ENCODE measurements around the gene AGRP.
A peak's percentile ranks its signal among the peaks of the same experiment; 100 is the strongest.
"Not testable (repeated sequence)": the region's sequence is repeated elsewhere in the genome, so short reads cannot be mapped to it uniquely, and the experiment has no call there.

The AGRP gene

GRCh38 chr16:67517155-67517445 lies 33.8 kb upstream of the AGRP start:
- no peak for DNase-seq (ENCODE audit: low read depth)
- TF ChIP-seq, protein P1, sequence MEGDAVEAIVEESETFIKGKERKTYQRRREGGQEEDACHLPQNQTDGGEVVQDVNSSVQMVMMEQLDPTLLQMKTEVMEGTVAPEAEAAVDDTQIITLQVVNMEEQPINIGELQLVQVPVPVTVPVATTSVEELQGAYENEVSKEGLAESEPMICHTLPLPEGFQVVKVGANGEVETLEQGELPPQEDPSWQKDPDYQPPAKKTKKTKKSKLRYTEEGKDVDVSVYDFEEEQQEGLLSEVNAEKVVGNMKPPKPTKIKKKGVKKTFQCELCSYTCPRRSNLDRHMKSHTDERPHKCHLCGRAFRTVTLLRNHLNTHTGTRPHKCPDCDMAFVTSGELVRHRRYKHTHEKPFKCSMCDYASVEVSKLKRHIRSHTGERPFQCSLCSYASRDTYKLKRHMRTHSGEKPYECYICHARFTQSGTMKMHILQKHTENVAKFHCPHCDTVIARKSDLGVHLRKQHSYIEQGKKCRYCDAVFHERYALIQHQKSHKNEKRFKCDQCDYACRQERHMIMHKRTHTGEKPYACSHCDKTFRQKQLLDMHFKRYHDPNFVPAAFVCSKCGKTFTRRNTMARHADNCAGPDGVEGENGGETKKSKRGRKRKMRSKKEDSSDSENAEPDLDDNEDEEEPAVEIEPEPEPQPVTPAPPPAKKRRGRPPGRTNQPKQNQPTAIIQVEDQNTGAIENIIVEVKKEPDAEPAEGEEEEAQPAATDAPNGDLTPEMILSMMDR (conservative IDR thresholded peaks at IDR 0.05; ENCODE audit: low read length): no peak
- no peak overlapping the region for H3K4me3 ChIP-seq (ENCODE audit: low read length)

DNA sequence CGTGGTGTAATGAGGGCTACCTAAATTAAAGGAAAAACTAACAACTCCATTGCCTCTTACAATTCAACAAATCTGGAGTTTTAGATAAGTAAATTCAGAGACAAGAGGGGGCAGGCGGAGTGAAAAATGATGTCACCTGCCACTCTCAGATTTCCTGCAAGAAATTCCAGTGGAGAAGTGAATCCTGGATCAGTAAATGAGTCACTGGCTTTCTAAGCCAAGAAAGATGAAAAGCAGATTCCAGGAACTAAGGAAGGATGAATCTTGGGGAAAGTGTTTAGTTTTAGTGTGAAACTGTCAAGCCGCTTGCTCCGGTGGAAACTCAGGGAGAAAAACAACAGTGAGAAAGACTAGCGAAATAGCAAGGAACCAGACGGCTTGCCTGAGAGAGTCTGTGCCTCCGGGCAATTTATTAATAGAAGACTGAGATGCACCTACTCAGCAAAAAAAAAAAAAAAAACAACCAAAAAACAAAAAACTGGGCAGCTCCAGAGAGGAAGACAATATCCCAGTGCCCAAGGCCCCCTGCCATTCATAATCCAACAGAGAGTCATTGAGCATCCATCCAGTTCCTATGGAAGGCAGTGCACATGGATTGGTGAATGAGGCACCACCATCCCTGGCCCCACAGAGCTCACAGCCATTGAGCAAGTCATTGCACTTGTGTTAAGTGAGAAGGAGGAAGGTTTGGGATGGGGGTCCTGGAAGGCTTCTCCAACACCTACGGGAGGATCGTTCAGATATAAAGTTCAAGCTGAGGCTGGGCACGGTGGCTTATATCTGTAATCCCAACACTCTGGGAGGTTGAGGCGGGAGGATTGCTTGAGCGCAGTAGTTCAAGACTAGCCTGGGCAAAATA lies 33.2 kb upstream of the AGRP start:
- DNase-seq (ENCODE audit: low read depth): peak; percentile 57
- TF ChIP-seq, protein P1 (conservative IDR thresholded peaks at IDR 0.05; ENCODE audit: low read length): no peak
- H3K4me3 ChIP-seq (ENCODE audit: low read length): no peak overlapping the region

DNA sequence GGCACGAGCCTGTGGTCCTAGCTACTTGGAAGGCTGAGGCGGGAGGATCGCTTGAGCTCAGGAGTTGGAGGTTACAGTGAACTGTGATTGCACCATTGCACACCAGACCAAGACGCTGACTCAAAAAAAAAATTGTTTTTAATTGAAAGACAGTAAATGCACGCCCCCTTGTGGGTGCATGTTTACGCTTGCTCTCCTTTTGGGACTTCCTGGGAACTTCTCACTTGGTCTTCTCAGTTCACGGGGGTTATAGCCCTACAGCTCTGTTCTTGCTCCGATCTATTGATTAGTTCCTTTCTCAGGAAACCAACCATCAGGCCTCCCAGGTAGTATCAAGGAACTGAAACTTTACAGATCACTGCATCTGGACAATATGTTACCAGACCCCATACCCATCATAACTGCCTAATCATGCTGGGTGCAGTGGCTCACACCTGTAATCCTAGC lies 31.1 kb upstream of the AGRP start:
- DNase-seq (ENCODE audit: low read depth): peak; percentile 85
- TF ChIP-seq, protein P1 (conservative IDR thresholded peaks at IDR 0.05; ENCODE audit: low read length): peak; percentile 75
- H3K4me3 ChIP-seq (ENCODE audit: low read length): no peak overlapping the region

DNA sequence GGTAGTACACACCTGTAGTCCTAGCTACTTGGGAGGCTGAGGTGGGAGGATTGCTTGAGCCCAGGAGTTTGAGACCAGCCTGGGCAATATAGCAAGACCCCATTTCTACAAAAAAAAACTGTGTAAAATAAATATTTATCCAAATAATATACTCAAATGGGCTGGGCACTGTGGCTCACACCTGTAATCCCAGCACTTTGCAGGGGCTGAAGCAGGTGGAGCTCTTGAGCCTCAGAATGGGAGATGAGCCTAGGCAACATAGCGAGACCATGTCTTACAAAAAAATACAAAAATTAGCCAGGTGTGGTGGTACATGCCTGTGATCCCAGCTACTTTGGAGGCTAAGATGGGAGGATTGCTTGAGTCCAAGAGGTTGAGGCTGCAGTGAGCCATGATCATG lies 30.5 kb upstream of the AGRP start:
- not testable (repeated sequence) for DNase-seq (ENCODE audit: low read depth); H3K4me3 ChIP-seq (ENCODE audit: low read length)

DNA sequence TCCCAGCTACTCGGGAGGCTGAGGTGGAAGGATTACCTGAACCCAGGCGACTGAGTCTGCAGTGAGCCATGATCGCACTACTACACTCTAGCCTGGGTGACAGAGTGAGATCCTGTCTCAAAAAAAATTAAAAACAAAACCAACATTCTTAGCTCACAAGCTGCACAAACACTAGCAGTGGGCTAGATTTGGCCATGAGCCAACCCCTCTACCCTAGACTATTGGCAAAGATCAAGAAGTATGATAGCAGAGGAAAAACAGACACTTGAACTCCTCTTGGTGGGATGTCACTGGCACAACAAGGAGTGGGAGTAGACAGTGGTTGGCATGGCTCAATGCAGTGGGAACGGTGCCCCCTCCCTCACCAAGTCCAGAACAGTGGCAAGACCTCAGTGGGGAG lies 25.7 kb upstream of the AGRP start:
- DNase-seq (ENCODE audit: low read depth): no peak

DNA sequence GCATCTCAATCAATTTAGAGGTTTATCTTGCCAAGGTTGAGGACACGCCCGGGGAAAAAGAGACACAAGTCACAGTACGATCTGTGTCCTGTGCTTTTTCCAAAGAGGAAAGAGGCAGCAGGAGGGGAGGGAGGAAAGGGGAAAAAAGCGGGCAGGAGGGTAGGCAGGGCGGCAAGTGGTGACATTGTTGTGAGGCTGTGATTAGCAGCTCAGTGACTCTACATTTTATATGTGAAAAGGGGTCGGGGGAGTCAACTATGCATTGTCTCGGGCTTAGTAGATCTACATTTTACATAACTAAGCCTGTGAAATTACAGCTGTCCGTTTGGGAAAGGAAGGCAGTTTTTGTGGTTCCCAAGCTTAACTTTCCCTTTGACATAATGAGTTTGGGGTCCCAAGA lies 23.1 kb upstream of the AGRP start:
- TF ChIP-seq, protein P1 (conservative IDR thresholded peaks at IDR 0.05; ENCODE audit: low read length): no peak
- no peak for DNase-seq (ENCODE audit: low read depth)
- H3K4me3 ChIP-seq (ENCODE audit: low read length): no peak overlapping the region

More for the DNA sequence above, 25.7 kb upstream of the AGRP start:
- TF ChIP-seq, protein P1 (conservative IDR thresholded peaks at IDR 0.05; ENCODE audit: low read length): no peak
- H3K4me3 ChIP-seq (ENCODE audit: low read length): no peak overlapping the region

DNA sequence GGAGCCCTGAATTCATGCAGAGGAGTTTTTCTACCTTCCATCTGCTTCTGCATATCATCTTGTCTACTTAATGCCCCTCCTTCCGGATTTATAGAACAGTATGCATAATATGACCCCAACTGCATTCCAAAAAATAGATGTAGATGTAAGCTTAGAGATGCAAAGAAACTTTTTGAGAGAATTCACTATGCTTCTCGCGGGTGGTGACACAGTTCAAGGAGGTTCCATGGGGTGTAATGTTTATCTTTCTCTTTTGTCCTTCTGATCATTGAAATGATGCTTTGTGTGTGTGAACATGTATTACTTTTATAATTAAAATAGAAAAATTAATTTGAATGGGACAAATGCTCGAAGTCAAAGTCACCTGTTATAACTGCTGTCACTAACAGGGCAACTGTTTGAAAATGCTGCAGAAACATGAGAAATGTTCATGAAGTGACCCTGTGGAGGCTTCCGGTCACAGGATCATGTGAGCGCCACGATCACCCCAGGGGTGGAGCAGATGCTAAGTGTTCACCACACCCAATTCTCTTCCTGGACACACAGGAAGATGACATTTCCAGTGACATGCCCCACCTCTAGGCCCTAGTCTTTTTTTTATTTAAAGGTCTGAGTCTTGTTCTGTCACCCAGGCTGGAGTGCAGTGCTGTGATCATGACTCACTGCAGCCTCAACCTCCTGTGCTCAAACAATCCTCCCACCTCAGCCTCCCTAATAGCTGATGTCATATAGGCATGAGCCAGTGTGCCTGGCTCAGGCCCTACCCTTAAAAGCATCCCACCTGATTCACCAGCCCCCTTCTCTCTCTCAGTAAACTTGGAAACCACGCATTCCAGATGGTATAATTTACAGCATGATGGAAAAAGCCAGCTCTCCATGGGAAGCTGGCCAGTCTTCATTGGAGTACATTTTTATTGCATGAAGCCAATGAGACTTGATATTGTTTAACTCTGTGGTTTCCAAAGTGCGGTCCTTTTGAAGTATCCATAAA lies 21.0 kb upstream of the AGRP start:
- TF ChIP-seq, protein P1 (conservative IDR thresholded peaks at IDR 0.05; ENCODE audit: low read length): no peak
- H3K4me3 ChIP-seq (ENCODE audit: low read length): no peak overlapping the region
- no peak for DNase-seq (ENCODE audit: low read depth)
